Cardiac muscle cell (in vitro differentiated cells and primary cell): ENCODE data around the gene NOTCH2. TPM values are rescaled to one million over a fixed set of nuclear protein-coding genes. Genes with fewer than 3 reads are reported as not detected.
"Not testable (repeated sequence)": the region's sequence is repeated elsewhere in the genome, so short reads cannot be mapped to it uniquely, and the experiment has no call there.

Source experiments
- DNase-seq, 2 donors: peaks; one replicate each; pipeline versions ENCODE4 v3.0.0 to v3.0.0-alpha.2; 2010 to 2017; ENCODE audit warnings: low read depth in 1 of 2, low spot score in 1 of 2
- H3K27ac ChIP-seq: fragments of 200-600 bp; sonication (generic); 2 replicates; pipeline ENCODE4 v1.5.1; 2016
- H3K27me3 ChIP-seq: fragments of 200-600 bp; sonication (generic); 2 replicates; pipeline ENCODE4 v1.6.0; 2016; ENCODE audit warnings: control low read depth
- H3K36me3 ChIP-seq: fragments of 200-600 bp; sonication (generic); 2 replicates; pipeline ENCODE4 v1.5.1; 2016; ENCODE audit warnings: control low read depth
- H3K4me1 ChIP-seq: fragments of 200-600 bp; sonication (generic); 2 replicates; pipeline ENCODE4 v1.8.1; 2017; ENCODE audit warnings: low read depth, mild to moderate bottlenecking, mixed run types
- H3K4me3 ChIP-seq: fragments of 200-600 bp; sonication (generic); 2 replicates; pipeline ENCODE4 v1.5.1; 2016; ENCODE audit warnings: mild to moderate bottlenecking
- H3K9me3 ChIP-seq: fragments of 200-600 bp; sonication (generic); 2 replicates; pipeline ENCODE4 v1.5.1; 2017; ENCODE audit warnings: low read depth, mild to moderate bottlenecking, control low read depth
- polyA plus RNA-seq: library from polyadenylated mRNA; unstranded; fragments of >200 nt; fragmentation: Nextera tagmentation; extraction: Ambion mirVana; gene quantifications from 2 replicates; pipeline ENCODE4 v1.2.1, GENCODE V29; 2016
- total RNA-seq: library from RNA; depleted of rRNA; stranded (reverse); fragments of >200 nt; gene quantifications from 2 replicates; pipeline ENCODE4 v1.2.3, GENCODE V29; 2016

The NOTCH2 gene
- total RNA-seq (38.9 and 52.3 TPM in 2 replicates), polyA plus RNA-seq (25.6 and 34.3 TPM in 2 replicates)

- not testable (repeated sequence) for H3K9me3 ChIP-seq, H3K27me3 ChIP-seq, H3K4me1 ChIP-seq, H3K36me3 ChIP-seq
- peak within 1 kb of the TSS; percentile 79 for H3K4me3 ChIP-seq
- DNase-seq: peak; percentile 33 to 46
- H3K27ac ChIP-seq: peak within 1 kb of the TSS; percentile 87
Observed at GRCh38 chr1:120069067-120069919, at the start of gene NOTCH2. NOTCH2 (minus strand) TSS chr1:120069662; CDS start chr1:120069406, 256 bp downstream.

- not testable (repeated sequence) for H3K4me1 ChIP-seq, H3K9me3 ChIP-seq, H3K4me3 ChIP-seq, H3K27me3 ChIP-seq, H3K36me3 ChIP-seq
- peak in 1 of 2 donors; percentile 3 for DNase-seq
- H3K27ac ChIP-seq: peak overlapping the region; percentile 71
Observed at GRCh38 chr1:120117371-120118177, 48.1 kb upstream of the NOTCH2 start.

GRCh38 chr1:120116094-120116493 lies 46.6 kb upstream of the NOTCH2 start:
- not testable (repeated sequence) for H3K36me3 ChIP-seq, H3K4me1 ChIP-seq, H3K27ac ChIP-seq, H3K27me3 ChIP-seq, H3K4me3 ChIP-seq, DNase-seq, H3K9me3 ChIP-seq

GRCh38 chr1:120113134-120113533 lies 43.7 kb upstream of the NOTCH2 start:
- DNase-seq, H3K36me3 ChIP-seq, H3K4me3 ChIP-seq, H3K9me3 ChIP-seq, H3K4me1 ChIP-seq, H3K27me3 ChIP-seq, H3K27ac ChIP-seq: not testable (repeated sequence)

- H3K9me3 ChIP-seq, H3K27ac ChIP-seq, H3K4me3 ChIP-seq, H3K27me3 ChIP-seq, H3K4me1 ChIP-seq, DNase-seq, H3K36me3 ChIP-seq: not testable (repeated sequence)
Observed at GRCh38 chr1:120112212-120112611, 42.8 kb upstream of the NOTCH2 start.

- DNase-seq, H3K27ac ChIP-seq, H3K36me3 ChIP-seq, H3K4me1 ChIP-seq, H3K27me3 ChIP-seq, H3K9me3 ChIP-seq, H3K4me3 ChIP-seq: not testable (repeated sequence)
Observed at GRCh38 chr1:120111771-120112170, 42.3 kb upstream of the NOTCH2 start.

GRCh38 chr1:120111008-120111407 lies 41.5 kb upstream of the NOTCH2 start:
- H3K4me3 ChIP-seq, H3K9me3 ChIP-seq, H3K4me1 ChIP-seq, DNase-seq, H3K27me3 ChIP-seq, H3K36me3 ChIP-seq, H3K27ac ChIP-seq: not testable (repeated sequence)

- not testable (repeated sequence) for H3K27me3 ChIP-seq, H3K9me3 ChIP-seq, H3K4me3 ChIP-seq, DNase-seq, H3K4me1 ChIP-seq, H3K36me3 ChIP-seq, H3K27ac ChIP-seq
Observed at GRCh38 chr1:120109656-120110055, 40.2 kb upstream of the NOTCH2 start.

GRCh38 chr1:120109180-120109579 lies 39.7 kb upstream of the NOTCH2 start:
- H3K36me3 ChIP-seq, DNase-seq, H3K4me3 ChIP-seq, H3K27ac ChIP-seq, H3K4me1 ChIP-seq, H3K27me3 ChIP-seq, H3K9me3 ChIP-seq: not testable (repeated sequence)

- not testable (repeated sequence) for H3K27me3 ChIP-seq, H3K4me1 ChIP-seq, H3K9me3 ChIP-seq, H3K27ac ChIP-seq, H3K4me3 ChIP-seq, DNase-seq, H3K36me3 ChIP-seq
Observed at GRCh38 chr1:120105288-120105687, 35.8 kb upstream of the NOTCH2 start.

- DNase-seq, H3K9me3 ChIP-seq, H3K36me3 ChIP-seq, H3K4me3 ChIP-seq, H3K27ac ChIP-seq, H3K4me1 ChIP-seq, H3K27me3 ChIP-seq: not testable (repeated sequence)
Observed at GRCh38 chr1:120103768-120104167, 34.3 kb upstream of the NOTCH2 start.

- H3K27ac ChIP-seq, H3K27me3 ChIP-seq, H3K9me3 ChIP-seq, DNase-seq, H3K4me3 ChIP-seq, H3K4me1 ChIP-seq, H3K36me3 ChIP-seq: not testable (repeated sequence)
Observed at GRCh38 chr1:120101593-120101992, 32.1 kb upstream of the NOTCH2 start.

GRCh38 chr1:120100590-120100989 lies 31.1 kb upstream of the NOTCH2 start:
- H3K36me3 ChIP-seq, H3K27ac ChIP-seq, H3K9me3 ChIP-seq, H3K4me3 ChIP-seq, H3K4me1 ChIP-seq, DNase-seq, H3K27me3 ChIP-seq: not testable (repeated sequence)
